ENCODE results near the gene SLF2.
"Not testable (repeated sequence)": the region's sequence is repeated elsewhere in the genome, so short reads cannot be mapped to it uniquely, and the experiment has no call there.

The SLF2 gene

GRCh38 chr10:100883312-100883821 lies 29.4 kb upstream of the SLF2 start:
- ATAC-seq, result no peak
- TF ChIP-seq POU6F1 (CRISPR knock-in tag; IDR thresholded peaks at IDR 0.05; ENCODE audit: borderline replicate concordance, low read depth), result no peak
- no peak for TF ChIP-seq CREB5 (CRISPR knock-in tag; IDR thresholded peaks at IDR 0.05; ENCODE audit: low read depth)
- TF ChIP-seq ZC3H10 (CRISPR knock-in tag; IDR thresholded peaks at IDR 0.05), result no peak
- TF ChIP-seq RARB (CRISPR knock-in tag; IDR thresholded peaks at IDR 0.05), result no peak

GRCh38 chr10:100885611-100886010 lies 27.2 kb upstream of the SLF2 start:
- ATAC-seq, result not testable (repeated sequence)

- TF ChIP-seq GLIS3 (CRISPR knock-in tag; IDR thresholded peaks at IDR 0.05) (no peak), PATZ1 (CRISPR knock-in tag; IDR thresholded peaks at IDR 0.05; ENCODE audit: borderline replicate concordance) (no peak), TOX (CRISPR knock-in tag; IDR thresholded peaks at IDR 0.05; ENCODE audit: borderline replicate concordance) (no peak), ARNTL (CRISPR knock-in tag; IDR thresholded peaks at IDR 0.05; ENCODE audit: borderline replicate concordance, low read depth) (no peak), ZFP30 (CRISPR knock-in tag; IDR thresholded peaks at IDR 0.05) (no peak), PPARA (CRISPR knock-in tag; IDR thresholded peaks at IDR 0.05; ENCODE audit: borderline replicate concordance) (no peak), ZC3H10 (CRISPR knock-in tag; IDR thresholded peaks at IDR 0.05) (no peak), POU6F1 (CRISPR knock-in tag; IDR thresholded peaks at IDR 0.05; ENCODE audit: borderline replicate concordance, low read depth) (no peak), ZFP3 (CRISPR knock-in tag; IDR thresholded peaks at IDR 0.05) (no peak), ZNF8 (CRISPR knock-in tag; IDR thresholded peaks at IDR 0.05) (no peak), SNAI2 (CRISPR knock-in tag; IDR thresholded peaks at IDR 0.05) (no peak), ZNF70 (CRISPR knock-in tag; IDR thresholded peaks at IDR 0.05) (no peak), ZNF565 (CRISPR knock-in tag; conservative IDR thresholded peaks at IDR 0.05; ENCODE audit: low read depth) (no peak), CSRNP3 (CRISPR knock-in tag; IDR thresholded peaks at IDR 0.05) (no peak), TCF4 (CRISPR knock-in tag; IDR thresholded peaks at IDR 0.05; ENCODE audit: borderline replicate concordance) (no peak), RARB (CRISPR knock-in tag; IDR thresholded peaks at IDR 0.05) (no peak)
These were observed 26.7 kb upstream of the SLF2 start for GRCh38 chr10:100886091-100886490.

GRCh38 chr10:100886521-100886920 lies 26.2 kb upstream of the SLF2 start:
- ATAC-seq, result no peak
- no peak for TF ChIP-seq BACH2 (CRISPR knock-in tag; IDR thresholded peaks at IDR 0.05; ENCODE audit: borderline replicate concordance)
- TF ChIP-seq ARNTL (CRISPR knock-in tag; IDR thresholded peaks at IDR 0.05; ENCODE audit: borderline replicate concordance, low read depth), result no peak
- TF ChIP-seq CSRNP3 (CRISPR knock-in tag; IDR thresholded peaks at IDR 0.05), result no peak
- TF ChIP-seq CSDC2 (CRISPR knock-in tag; IDR thresholded peaks at IDR 0.05), result no peak
- no peak for TF ChIP-seq GLIS3 (CRISPR knock-in tag; IDR thresholded peaks at IDR 0.05)
- no peak for TF ChIP-seq PATZ1 (CRISPR knock-in tag; IDR thresholded peaks at IDR 0.05; ENCODE audit: borderline replicate concordance)
- TF ChIP-seq CREB5 (CRISPR knock-in tag; IDR thresholded peaks at IDR 0.05; ENCODE audit: low read depth), result no peak
- no peak for TF ChIP-seq TCF4 (CRISPR knock-in tag; IDR thresholded peaks at IDR 0.05; ENCODE audit: borderline replicate concordance)
- TF ChIP-seq ZNF8 (CRISPR knock-in tag; IDR thresholded peaks at IDR 0.05), result no peak
- no peak for TF ChIP-seq ZNF565 (CRISPR knock-in tag; conservative IDR thresholded peaks at IDR 0.05; ENCODE audit: low read depth)
- TF ChIP-seq ZC3H10 (CRISPR knock-in tag; IDR thresholded peaks at IDR 0.05), result no peak
- no peak for TF ChIP-seq ISL1 (CRISPR knock-in tag; IDR thresholded peaks at IDR 0.05)
- TF ChIP-seq POU6F1 (CRISPR knock-in tag; IDR thresholded peaks at IDR 0.05; ENCODE audit: borderline replicate concordance, low read depth), result no peak

More at GRCh38 chr10:100886091-100886490, 26.7 kb upstream of the SLF2 start:
- ATAC-seq, result no peak
